Activated CD4-positive, CD25-positive, alpha-beta regulatory T cell treated with anti-CD3 and anti-CD28 coated beads, Interleukin-2, amount 50 U/mL, for 72 hours (primary cell): ENCODE results near the gene GATA6.

ENCODE experiments used
- DNase-seq: peaks from one replicate; pipeline ENCODE4 v3.0.0; 2021

Gene GATA6

DNA sequence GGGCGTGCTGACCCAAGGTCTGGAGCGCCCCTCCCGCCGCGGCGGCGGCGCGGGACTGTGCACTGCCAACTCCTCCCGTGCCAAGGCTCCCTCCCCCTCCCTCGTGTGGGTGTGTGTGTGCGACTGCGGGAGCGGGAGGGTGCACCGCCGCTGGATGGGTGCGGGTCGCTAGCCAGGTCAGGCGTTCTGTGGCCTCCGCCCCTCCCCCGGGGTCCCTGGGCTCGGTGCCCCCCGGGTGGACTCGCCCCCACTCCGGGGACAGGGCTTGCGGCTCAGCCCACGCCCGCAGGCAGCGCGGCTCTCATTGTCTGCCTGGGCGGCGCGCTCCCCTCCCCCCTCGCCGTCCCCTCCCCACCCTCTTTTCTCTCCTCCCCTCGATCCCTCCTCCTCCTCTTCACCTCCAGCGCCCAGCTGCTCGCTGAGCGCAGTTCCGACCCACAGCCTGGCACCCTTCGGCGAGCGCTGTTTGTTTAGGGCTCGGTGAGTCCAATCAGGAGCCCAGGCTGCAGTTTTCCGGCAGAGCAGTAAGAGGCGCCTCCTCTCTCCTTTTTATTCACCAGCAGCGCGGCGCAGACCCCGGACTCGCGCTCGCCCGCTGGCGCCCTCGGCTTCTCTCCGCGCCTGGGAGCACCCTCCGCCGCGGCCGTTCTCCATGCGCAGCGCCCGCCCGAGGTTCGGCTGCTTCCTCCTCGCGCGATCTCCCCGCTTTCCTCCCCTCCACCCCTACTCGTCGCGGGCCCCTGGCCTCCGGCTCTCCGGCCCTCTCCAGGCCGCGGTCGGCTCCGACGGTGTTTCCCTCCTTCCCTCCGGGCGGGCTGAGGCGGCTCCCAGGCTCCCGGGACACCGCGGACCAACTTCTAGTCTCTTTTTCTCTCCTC, at the start of gene GATA6:
Gene GATA6 (plus strand): TSS at position 579 of the 878 bp plus-strand sequence. CDS start 1,556 bp downstream, outside the sequence.
- no peak for DNase-seq

DNA sequence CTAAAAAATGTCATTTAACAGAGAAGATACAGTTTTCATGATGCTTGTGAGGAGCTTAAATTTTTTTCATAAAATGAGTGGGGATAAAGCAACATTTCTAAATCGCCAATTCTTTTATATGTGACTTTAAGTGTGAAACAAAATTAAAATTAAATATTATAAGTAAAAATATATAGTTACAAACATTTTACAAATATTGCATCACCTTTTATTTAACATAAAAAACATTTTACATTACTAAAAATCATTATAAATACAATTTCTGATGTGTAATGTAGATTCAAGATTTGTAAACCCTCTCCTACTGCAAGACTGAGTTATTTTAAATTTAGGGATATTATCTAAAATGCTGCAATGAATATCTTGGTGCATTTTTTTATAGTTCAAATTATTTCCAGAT, 44.4 kb upstream of the GATA6 start:
- DNase-seq, result no peak

DNA sequence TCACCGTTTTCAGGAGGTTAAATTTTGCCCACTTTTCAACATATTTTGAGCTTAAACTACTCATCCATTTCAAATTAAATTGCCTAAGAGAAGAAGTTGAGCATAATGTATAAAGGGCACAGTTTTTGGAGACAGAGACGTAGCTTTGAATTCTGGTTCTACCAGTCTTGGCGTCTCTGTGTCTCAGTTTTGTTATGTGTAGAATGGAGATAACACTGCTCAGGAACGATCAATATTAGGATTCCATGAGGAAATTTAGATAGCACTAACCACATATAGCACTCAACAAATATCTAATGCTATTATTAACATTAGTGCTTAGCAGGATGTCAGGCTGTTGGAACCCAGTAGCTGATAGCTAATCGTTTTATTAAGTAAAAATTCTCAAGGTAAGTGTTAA, 40.4 kb upstream of the GATA6 start:
- no peak for DNase-seq

GRCh38 chr18:22129778-22130177, 39.6 kb upstream of the GATA6 start:
- DNase-seq, result no peak

GRCh38 chr18:22132258-22132657, 37.1 kb upstream of the GATA6 start:
- no peak for DNase-seq

GRCh38 chr18:22132763-22133162, 36.6 kb upstream of the GATA6 start:
- no peak for DNase-seq

DNA sequence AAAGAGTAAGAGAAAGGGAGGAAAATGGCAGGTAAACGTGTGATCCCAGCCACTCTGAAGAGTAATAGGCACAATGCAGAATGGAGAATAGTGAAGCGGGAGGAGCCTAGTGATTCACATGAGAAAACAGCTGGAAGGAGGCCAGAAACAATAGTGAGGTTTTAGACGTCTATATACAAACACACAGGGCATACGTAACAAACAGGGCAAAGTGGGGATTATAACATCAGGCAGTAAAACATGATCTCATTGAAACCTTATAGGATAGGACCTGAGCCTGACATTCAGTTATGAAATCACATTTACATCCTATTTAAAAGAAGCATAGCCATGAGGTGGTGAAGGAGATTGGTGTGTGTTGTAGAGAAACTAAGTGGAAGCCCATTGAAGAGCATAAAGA, 33.0 kb upstream of the GATA6 start:
- no peak for DNase-seq

- DNase-seq, result no peak
Observed at GRCh38 chr18:22141211-22141610, 28.2 kb upstream of the GATA6 start.

- DNase-seq, result no peak
Observed at GRCh38 chr18:22143347-22144340, 25.7 kb upstream of the GATA6 start.

DNA sequence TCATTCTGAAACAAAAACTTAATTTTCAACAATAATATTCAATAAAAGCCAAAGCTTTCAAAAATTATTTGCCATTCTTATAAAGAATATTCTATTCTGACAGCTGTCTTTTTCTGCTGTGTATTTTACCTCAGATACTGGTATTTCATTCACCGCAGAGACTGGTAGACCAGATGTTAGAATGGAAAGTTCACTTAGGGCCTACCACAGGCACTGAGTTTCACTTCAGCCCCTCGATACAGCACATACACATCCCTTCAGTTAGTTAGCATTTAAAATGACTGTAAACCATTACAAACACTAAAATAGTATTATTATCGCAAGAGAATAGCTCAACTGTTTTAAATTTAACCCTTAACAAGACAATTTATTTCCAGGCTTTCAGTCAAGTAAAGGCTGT, 24.2 kb upstream of the GATA6 start:
- no peak for DNase-seq

DNA sequence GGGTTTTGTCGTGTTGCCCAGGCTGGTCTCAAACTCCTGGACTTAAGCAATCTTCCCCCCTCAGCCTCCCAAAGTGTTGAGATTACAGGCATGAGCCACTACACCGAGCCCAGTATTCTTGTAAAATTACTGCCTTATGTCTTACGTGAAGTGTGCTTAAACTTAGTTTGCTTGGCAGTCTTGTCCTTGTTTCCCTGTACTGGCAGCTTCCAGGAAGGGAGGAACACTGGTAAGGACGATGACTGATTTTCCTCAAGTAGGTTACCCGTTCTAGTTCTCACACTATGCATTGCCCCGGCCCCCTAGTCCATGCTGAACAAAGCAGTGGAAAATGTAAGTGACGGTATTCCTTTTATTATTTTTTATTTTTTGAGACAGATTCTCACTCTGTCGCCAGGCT, 19.7 kb upstream of the GATA6 start:
- DNase-seq, result no peak

DNA sequence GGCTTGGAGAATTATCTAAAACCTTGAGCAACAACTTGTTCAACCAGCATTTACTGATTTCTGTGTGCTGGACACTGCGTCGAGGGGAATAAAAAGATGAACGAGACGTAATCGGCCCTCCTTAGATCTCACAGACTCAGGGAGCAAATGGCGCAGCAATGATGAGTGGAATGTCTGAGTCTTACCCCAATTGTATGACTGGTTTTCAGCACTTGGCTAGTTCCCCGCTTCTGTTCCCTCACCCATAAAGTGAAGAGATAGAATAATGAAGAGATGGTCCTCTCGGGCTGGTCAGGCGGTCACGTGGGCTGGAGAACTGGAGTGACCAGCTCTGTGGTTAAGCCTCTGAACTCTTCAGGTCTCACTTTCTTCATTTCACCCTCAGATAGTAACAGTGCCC, 17.3 kb upstream of the GATA6 start:
- DNase-seq, result no peak

- no peak for DNase-seq
Observed at GRCh38 chr18:22153428-22153827, 16.0 kb upstream of the GATA6 start.

- DNase-seq, result no peak
Observed at GRCh38 chr18:22155584-22155983, 13.8 kb upstream of the GATA6 start.

GRCh38 chr18:22159014-22159413, 10.4 kb upstream of the GATA6 start:
- DNase-seq, result no peak

DNA sequence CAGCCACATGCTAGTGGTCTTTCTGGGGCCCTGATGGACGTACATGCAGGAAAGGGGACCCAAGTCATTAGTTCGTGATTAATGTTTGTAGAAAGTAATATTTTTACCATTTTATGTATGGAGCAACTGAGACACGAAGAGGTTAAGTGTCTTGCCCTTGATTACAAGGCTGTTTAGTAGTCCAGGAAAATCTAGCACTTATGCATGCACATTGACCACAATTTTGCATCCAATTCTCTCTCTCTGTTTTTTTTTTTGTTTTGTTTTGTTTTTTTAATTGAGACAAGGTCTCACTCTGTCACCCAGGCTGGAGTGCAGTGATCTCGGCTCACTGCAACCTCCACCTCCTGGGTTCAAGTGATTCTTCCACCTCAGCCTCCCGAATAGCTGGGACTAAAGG, 8.3 kb upstream of the GATA6 start:
- no peak for DNase-seq

DNA sequence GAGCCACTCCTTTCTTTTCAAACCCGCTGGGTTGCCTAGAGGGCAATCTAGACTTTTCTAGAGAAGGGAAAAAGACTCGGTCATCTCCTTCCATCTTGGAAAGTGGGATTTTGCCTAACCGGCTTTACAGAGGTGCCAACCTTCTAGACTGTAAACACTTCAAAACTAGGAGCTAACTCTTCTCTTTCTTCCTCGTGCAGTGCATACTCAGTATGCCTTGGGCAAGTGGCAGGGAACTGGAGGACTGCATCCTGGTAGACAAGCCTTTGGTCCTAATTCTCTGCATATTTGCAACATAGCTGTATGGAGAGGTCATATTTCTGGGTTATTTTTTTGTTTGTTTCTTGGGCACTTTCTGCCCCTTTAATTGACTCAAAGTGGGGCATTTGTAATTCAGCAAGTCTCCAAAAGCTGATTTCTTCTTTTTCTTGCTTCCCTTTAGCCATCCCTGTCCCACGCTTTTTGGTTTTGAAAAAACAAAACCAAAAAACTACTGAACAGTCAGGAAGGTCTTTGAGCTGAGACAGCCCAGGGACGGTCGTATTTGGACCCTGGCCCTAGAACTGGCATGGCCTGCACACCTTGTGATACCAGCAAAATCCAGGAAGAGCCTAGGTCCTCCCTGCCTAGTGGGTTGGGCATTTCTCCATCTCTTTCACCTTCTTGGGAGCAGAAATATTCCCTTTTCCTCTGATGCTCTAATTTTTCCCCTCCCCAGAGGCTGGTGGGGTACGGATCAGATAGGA, 5.8 kb upstream of the GATA6 start:
- DNase-seq, result no peak

GRCh38 chr18:22164337-22165048, 4.9 kb upstream of the GATA6 start:
- no peak for DNase-seq

DNA sequence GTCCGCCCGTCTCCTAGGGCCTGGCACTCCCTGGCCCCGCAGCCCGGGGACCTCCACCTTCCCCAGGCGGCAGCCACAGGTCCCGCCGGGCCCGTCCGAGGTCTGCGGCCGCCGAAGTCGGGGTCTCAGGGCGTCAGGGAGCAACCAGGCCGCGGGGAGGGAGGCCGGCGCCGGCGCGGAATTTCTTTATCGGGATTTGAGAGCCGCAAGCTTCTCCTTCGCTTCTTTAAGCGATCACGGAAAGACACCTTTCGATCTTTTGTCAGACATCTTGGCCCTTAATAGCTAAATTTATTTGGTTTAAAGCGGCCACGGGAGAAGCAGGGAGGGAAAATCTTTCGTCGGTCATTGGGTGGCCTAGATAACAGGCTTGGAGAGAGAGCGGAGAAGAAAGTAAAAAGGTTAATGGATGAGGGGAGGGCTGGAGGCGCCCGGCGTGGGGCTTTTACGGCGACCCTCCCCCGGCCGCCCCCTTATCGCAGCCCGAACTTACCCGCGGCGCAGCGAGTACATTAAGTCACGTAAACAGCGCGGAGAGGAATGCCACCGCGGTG, 4.3 kb upstream of the GATA6 start:
- no peak for DNase-seq

DNA sequence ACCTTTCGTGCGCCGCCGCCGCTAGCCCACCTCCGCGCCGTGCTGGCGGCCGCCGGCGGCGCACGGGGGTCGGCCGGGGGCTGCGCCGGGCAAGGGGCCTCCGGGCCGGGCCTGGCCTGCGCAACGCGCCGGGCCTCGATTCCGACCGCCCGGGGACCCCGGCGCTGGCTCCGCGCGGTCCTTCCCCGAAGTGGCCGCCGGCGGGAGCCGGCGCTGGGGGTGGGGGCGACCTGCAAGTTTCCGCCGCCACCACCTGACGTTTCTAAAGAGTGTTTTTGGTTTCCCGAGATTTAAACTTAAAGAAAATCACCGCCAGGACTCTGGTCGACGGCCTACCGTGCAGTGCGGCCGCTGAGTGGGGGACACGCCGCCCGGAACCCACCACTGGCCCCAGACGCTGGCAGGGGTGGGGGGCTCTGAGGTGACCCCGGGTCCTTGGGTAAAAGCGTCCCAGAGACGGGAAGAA, 3.8 kb upstream of the GATA6 start:
- no peak for DNase-seq

DNA sequence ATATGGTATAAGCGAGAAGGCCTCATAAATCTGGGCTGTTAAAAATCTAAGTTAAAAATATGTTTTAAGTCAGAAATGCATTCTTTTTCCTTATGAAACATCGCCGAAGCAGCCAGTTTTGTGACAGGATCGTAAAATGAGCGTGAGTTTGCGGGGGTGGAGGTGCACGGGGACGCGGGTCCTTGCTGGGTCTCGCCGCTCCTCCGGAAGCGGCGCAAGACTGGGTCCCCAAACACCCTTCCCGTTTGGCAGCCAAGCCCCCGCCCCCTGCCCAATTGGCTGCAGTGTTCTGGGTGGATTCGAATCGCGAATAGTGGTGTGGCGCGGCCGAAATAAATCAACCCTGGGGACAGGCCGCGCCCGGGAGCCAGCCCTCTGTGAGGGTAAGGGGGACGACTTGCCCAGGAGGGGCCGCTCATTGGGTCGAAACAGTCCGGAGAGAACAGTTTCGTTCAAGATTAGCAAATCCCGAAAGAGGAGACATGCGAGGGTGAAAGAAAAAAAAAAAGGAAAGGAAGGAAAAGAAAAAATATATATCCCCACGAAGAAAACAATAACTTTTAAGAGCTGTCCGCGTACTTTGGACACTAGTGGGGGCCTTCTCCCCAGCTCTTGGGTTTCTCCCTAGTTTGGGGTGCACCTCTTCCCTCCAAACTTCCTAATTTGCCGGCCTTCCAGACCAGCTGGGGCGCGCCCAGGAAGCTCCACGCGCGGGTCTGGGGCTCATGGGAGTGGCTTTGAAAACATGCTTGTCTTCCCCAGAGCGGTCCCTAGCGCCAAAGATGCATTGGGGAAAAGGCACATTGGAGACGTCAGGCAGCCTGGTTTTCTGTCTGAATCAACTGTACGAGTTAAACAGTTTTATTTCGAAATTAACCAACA, 3.1 kb upstream of the GATA6 start:
- DNase-seq, result no peak
